IPS DF 19.7 (cell line): Measurements from ENCODE around the gene EPHB6.

Source experiments
- DNase-seq: peaks from one replicate; pipeline ENCODE4 v3.0.0-alpha.2; 2013; ENCODE audit warnings: low read depth, low spot score

EPHB6 gene

GRCh38 chr7:142835487-142835886 is 19.4 kb upstream of the EPHB6 start:
- DNase-seq: no peak

GRCh38 chr7:142836426-142836825 is 18.4 kb upstream of the EPHB6 start:
- no peak for DNase-seq

- DNase-seq: no peak
These were observed 16.2 kb upstream of the EPHB6 start for GRCh38 chr7:142838461-142839213.

- no peak for DNase-seq
These were observed 12.6 kb upstream of the EPHB6 start for GRCh38 chr7:142842251-142842766.

- DNase-seq: no peak
These were observed 7.5 kb upstream of the EPHB6 start for GRCh38 chr7:142847353-142847752.

GRCh38 chr7:142851269-142851668 is 3.6 kb upstream of the EPHB6 start:
- DNase-seq: no peak

GRCh38 chr7:142851919-142852318 is 3.0 kb upstream of the EPHB6 start:
- DNase-seq: no peak

GRCh38 chr7:142853739-142854371 is 1.0 kb upstream of the EPHB6 start:
- DNase-seq: peak; percentile 47

- no peak for DNase-seq
These were observed 353 bp downstream of the EPHB6 start for GRCh38 chr7:142855114-142855743.

- no peak for DNase-seq
These were observed 1.1 kb downstream of the EPHB6 start for GRCh38 chr7:142855756-142856564.

- no peak for DNase-seq
These were observed 1.8 kb downstream of the EPHB6 start for GRCh38 chr7:142856565-142857245.

- no peak for DNase-seq
These were observed 2.7 kb downstream of the EPHB6 start for GRCh38 chr7:142857625-142858024.

GRCh38 chr7:142859411-142859810 is 4.5 kb downstream of the EPHB6 start:
- no peak for DNase-seq

GRCh38 chr7:142859829-142860228 is 5.0 kb downstream of the EPHB6 start:
- DNase-seq: no peak

GRCh38 chr7:142860968-142861367 is 6.1 kb downstream of the EPHB6 start:
- DNase-seq: no peak

- DNase-seq: no peak
These were observed 7.5 kb downstream of the EPHB6 start for GRCh38 chr7:142862351-142862750.

- no peak for DNase-seq
These were observed 8.0 kb downstream of the EPHB6 start for GRCh38 chr7:142862786-142863400.

GRCh38 chr7:142863891-142864685 is 9.2 kb downstream of the EPHB6 start:
- no peak for DNase-seq

GRCh38 chr7:142864980-142865747 is 10.3 kb downstream of the EPHB6 start:
- DNase-seq: no peak
